ENCODE measurements around the gene GOT1.
A peak's percentile ranks its signal among the peaks of the same experiment; 100 is the strongest.

The GOT1 gene

GRCh38 chr10:99450156-99450555 lies 19.7 kb upstream of the GOT1 start:
- Histone ChIP-seq H3K4me1 (ENCODE audit: control insufficient read depth, insufficient read depth, low read length) (peaks cover 28% of the 10 kb centered on the region), H3K4me3 (ENCODE audit: low read depth, low read length) (no peak overlapping the region), H3K9me3 (ENCODE audit: control insufficient read depth, insufficient read depth, low read depth, low read length) (no peaks in the 10 kb centered on the region), H3K36me3 (ENCODE audit: control insufficient read depth in 2 of 2, insufficient read depth in 1 of 2, low read length in 2 of 2) (no peaks in the 10 kb centered on the region), H3K27ac (ENCODE audit: extremely low read depth, low read depth, low read length) (peak overlapping the region; percentile 51)
- TF ChIP-seq ZNF600 (tag by site-specific recombination; IDR thresholded peaks at IDR 0.05) = no peak
- ChIA-PET POLR2A (no interaction called here), CTCF (interaction anchor here (0.8 to 5.3 kb wide), 4 partner anchors 11 to 36 kb away, joined by 3 to 39 read pairs (median 3); no protein-coding TSS in a partner anchor)

GRCh38 chr10:99449023-99449422 lies 18.6 kb upstream of the GOT1 start:
- peaks cover 28% of the 10 kb centered on the region for H3K4me1 ChIP-seq (ENCODE audit: control insufficient read depth, insufficient read depth, low read length)
- no peaks in the 10 kb centered on the region for H3K36me3 ChIP-seq (ENCODE audit: control insufficient read depth in 2 of 2, insufficient read depth in 1 of 2, low read length in 2 of 2)
- POLR2A ChIA-PET = interaction anchor here (0.7 kb wide), 2 partner anchors 19 to 166 kb away, joined by 3 read pairs; partner anchors contain the start of gene GOT1
- H3K27ac ChIP-seq (ENCODE audit: extremely low read depth, low read depth, low read length) = no peak overlapping the region
- CTCF ChIA-PET = interaction anchor here (0.6 to 5.3 kb wide), 3 partner anchors 14 to 225 kb away, joined by 3 to 39 read pairs (median 3); no protein-coding TSS in a partner anchor
- H3K4me3 ChIP-seq (ENCODE audit: low read depth, low read length) = no peak overlapping the region
- H3K9me3 ChIP-seq (ENCODE audit: control insufficient read depth, insufficient read depth, low read depth, low read length) = no peaks in the 10 kb centered on the region
- TF ChIP-seq ZNF221 (tag by site-specific recombination; IDR thresholded peaks at IDR 0.05; ENCODE audit: borderline replicate concordance) (no peak), ZNF148 (tag by site-specific recombination; IDR thresholded peaks at IDR 0.05; ENCODE audit: borderline replicate concordance) (no peak), TRIM28 (IDR thresholded peaks at IDR 0.05; ENCODE audit: borderline replicate concordance, low read length) (peak; percentile 61; the same call in 1 of the 2 replicates), MZF1 (tag by site-specific recombination; IDR thresholded peaks at IDR 0.05; ENCODE audit: borderline replicate concordance) (peak; percentile 35; the same call in 1 of the 2 replicates), TCF7L2 (IDR thresholded peaks at IDR 0.05; ENCODE audit: borderline replicate concordance, low read depth, low read length) (no peak), KLF17 (tag by site-specific recombination; IDR thresholded peaks at IDR 0.05) (no peak), ZFP41 (tag by site-specific recombination; IDR thresholded peaks at IDR 0.05; ENCODE audit: borderline replicate concordance) (no peak), MEIS1 (CRISPR knock-in tag; IDR thresholded peaks at IDR 0.05; ENCODE audit: borderline replicate concordance) (no peak), GLI2 (tag by site-specific recombination; IDR thresholded peaks at IDR 0.05; ENCODE audit: borderline replicate concordance, low read depth) (no peak), ZBTB44 (tag by site-specific recombination; IDR thresholded peaks at IDR 0.05) (0 out of 2 replicates have a peak, but pooled peaks have one; percentile 18), ZSCAN18 (tag by site-specific recombination; IDR thresholded peaks at IDR 0.05) (no peak), OVOL3 (tag by site-specific recombination; IDR thresholded peaks at IDR 0.05) (no peak), FEZF1 (tag by site-specific recombination; IDR thresholded peaks at IDR 0.05) (peak; percentile 23; the same call in 1 of the 2 replicates), ZNF600 (tag by site-specific recombination; IDR thresholded peaks at IDR 0.05) (no peak), ZNF146 (tag by site-specific recombination; IDR thresholded peaks at IDR 0.05) (no peak), SP7 (tag by site-specific recombination; IDR thresholded peaks at IDR 0.05) (0 out of 2 replicates have a peak, but pooled peaks have one; percentile 13), ZNF560 (tag by site-specific recombination; IDR thresholded peaks at IDR 0.05; ENCODE audit: borderline replicate concordance) (no peak), OSR2 (tag by site-specific recombination; IDR thresholded peaks at IDR 0.05) (peak; percentile 55), ZNF341 (tag by site-specific recombination; IDR thresholded peaks at IDR 0.05; ENCODE audit: low read depth) (no peak), HOXA7 (CRISPR knock-in tag; IDR thresholded peaks at IDR 0.05; ENCODE audit: borderline replicate concordance) (no peak), ZNF175 (tag by site-specific recombination; IDR thresholded peaks at IDR 0.05) (no peak), ZBTB7A (tag by site-specific recombination; IDR thresholded peaks at IDR 0.05; ENCODE audit: low read depth) (no peak), TSHZ1 (tag by site-specific recombination; IDR thresholded peaks at IDR 0.05; ENCODE audit: borderline replicate concordance) (no peak)
